GM19240 (cell line): ENCODE data around the gene PLPP2.

Experiments
- DNase-seq: peaks from one replicate; pipeline ENCODE4 v3.0.0; 2011; ENCODE audit warnings: low spot score; ENCODE audit not compliant: insufficient read length

PLPP2 gene

GRCh38 chr19:293436-294110 is 2.4 kb upstream of the PLPP2 start:
- DNase-seq = no peak

GRCh38 chr19:292951-293350 is 1.7 kb upstream of the PLPP2 start:
- no peak for DNase-seq

DNA sequence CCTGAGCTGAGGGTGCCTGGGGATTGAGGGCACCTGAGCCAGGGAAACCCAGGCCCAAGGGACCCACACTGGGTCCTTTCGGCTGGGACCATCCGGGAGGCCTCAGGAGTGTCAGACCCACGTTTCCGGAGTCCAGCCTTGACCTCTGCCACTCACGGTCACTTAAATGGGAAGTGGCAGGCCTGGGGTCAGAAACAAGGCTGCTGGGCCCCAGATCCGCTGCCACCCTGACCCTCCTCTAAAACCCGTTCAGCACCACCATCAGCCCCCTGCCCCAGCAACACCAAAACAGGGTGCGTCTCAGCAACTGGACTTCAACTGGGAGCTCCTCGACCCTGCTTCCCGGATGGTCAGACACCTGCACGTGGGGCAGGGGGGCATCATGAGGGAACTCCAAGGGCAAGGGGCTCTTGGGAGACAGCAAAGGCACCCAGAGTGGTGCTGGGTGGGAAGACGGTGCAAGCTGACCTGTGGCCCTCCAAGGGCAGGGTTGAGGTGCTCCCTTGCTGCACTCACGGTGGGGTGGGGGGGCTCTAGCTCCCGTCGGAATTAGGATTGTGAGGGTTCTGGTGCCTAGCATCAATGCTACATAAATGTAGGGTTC is 1.2 kb upstream of the PLPP2 start:
- no peak for DNase-seq

DNA sequence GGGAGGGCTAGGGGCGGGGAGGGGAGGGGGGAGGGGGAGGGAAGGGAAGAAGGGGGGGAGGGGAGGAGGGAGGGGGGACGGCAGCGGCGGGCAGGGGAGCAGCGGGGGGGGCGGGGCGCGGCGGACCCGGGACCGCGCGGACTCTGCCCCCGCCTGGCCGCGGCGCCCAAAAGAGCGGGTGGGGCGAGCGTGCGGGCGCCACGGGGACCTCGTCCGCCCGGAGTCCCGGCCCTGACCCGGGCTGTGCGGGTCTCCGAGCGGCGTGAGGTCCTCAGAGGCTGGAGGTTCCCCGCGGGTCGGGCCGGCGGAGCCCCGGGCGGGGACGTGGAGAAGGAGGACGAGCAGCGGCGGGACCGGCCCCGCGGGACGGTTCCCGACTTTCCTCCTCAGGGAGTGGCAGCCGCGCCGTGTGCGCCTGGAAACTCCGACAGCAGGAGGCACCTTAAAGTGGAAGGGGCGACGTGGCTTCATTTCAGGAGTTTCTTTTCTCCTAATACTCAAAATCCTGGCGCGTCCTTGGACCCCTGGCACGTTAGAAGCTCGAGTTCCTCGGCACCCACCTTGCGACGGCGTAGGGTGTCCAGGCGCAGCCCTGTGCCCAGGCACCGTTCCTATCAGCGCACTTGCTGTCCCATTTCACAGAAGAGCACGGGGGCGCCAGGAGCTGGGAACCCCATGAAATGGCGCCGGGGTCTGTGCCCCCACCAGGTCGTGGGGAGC is 518 bp upstream of the PLPP2 start:
- no peak for DNase-seq

- no peak for DNase-seq
Measured at GRCh38 chr19:290372-291005, 714 bp downstream of the PLPP2 start.

- no peak for DNase-seq
Measured at GRCh38 chr19:289651-290371, 1.4 kb downstream of the PLPP2 start.

GRCh38 chr19:288911-289310 is 2.3 kb downstream of the PLPP2 start:
- DNase-seq = no peak

DNA sequence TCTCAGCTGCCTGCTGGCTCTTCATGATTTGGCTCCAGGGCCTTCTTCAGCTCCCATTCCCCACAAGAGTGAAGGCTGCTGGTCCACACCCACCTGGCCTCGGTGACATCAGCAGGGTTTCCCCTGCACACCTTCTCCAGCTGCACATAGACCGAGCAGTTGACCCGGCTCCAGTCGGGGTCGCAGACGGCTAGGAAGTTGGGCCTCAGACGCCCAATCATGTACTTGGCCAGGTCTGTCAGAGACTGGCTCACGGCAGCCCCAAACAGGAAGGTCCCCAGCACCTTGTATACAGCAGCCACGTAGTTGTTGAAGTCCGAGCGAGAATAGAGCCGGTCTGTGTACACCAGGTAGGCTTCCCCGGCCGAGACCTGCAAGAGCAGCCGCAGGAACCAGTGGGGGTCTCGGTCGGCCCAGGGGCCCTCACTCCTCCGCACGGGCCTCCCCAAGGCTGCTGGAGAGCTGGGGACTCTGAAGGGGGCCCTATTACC is 3.8 kb downstream of the PLPP2 start:
- DNase-seq = no peak

GRCh38 chr19:283395-283794 is 7.8 kb downstream of the PLPP2 start:
- DNase-seq = no peak

DNA sequence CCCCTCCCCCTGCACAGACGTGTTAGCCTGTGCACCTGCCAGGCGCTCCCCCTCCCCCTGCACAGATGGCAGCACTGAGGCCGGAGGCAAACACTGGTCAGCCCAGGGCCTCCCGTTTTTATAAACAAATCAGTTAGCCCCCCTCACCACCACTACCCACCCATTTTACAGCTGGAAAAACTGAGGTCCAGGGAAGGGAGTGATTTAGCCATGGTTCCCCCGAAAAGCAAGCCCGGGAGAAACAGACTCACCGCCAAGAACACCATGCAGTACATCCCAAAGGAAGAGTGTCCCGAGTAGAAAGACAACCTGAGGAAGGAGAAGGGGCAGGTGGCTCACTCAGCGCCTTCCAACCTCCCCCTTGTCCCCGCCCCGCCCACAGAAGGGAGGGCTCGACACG is 8.7 kb downstream of the PLPP2 start:
- DNase-seq = no peak

- no peak for DNase-seq
Measured at GRCh38 chr19:281992-282391, 9.2 kb downstream of the PLPP2 start.

- DNase-seq = no peak
Measured at GRCh38 chr19:281156-281853, 9.9 kb downstream of the PLPP2 start.

DNA sequence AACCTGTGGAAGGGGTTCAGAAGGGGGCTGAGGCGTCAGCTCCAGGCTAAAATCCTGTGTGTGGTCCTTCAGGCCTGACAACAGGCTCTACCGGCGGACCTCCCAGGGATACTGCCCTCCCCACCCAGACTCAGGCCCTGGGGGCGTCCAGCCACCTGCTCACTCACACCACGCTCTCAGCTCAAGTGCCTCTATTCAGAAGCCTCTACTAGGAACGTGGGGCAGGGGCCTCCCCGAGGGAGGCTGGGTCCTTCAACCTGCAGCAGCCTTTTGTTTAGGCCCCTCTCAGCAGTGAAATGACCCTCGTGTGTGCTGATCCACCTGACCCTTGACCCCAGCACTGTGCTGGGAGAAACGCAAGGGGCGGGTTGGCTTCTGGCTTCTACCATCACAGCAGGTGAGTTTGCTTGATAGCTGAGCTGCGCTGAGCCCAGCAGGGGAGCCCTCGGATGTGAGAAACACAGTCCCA is 10.6 kb downstream of the PLPP2 start:
- no peak for DNase-seq

DNA sequence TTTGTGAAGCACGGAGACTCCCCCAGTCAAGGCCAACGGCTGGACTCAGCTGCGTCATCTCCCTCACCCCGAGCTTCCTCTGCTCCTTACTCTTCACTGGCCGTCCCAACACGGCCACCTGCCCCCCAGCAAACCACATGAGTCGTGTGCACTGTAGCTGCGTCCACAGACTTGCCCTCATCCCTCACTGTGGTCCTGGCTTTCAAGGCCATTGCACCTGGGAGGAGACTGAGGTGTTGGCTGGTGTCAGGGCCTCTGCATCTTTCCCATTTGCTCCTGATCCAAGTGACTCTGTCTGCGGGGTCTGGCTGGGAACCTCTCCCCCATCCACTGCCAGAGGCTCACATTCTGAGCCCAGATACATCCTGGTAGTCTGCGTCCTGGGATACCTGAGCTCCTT is 11.5 kb downstream of the PLPP2 start:
- DNase-seq = no peak

DNA sequence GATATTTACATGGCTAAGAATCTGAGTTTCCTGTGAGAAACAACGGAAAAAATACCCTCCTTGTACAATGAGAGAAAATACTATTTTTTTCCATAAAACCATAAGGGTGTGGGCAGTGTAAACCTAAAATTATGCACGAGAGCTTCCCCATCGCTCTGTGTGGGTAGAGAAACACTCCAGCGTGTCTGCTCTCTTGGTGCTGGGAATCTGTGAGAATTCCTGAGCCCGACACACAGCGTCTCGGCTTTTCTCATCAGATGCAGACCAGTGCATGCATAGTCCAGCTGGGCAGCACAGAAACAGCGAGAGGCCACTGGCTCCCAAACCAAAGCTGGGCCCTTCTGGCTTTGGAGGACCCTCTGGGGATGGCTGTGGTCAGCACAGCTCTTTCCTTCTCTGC is 12.0 kb downstream of the PLPP2 start:
- DNase-seq = no peak

GRCh38 chr19:277581-278165 is 13.5 kb downstream of the PLPP2 start:
- no peak for DNase-seq

DNA sequence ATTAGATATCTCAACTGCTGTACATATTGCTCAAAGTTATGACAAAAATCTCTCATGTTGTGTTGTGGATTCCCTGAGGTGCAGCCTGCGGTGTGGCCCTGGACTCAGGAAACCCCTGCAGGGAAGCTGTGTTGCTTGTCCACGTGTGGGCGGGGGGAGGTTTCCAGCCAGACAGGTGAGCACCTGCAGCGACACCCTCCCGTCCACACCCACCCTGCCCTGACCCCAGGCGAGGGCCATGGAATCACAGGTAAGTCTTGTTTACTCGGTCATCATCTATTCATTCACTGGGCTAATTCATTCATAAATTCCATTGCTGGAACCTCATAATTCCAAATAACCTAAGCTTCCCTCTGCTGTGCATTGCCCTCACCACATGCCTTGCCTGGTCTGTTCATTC is 14.1 kb downstream of the PLPP2 start:
- DNase-seq = no peak

DNA sequence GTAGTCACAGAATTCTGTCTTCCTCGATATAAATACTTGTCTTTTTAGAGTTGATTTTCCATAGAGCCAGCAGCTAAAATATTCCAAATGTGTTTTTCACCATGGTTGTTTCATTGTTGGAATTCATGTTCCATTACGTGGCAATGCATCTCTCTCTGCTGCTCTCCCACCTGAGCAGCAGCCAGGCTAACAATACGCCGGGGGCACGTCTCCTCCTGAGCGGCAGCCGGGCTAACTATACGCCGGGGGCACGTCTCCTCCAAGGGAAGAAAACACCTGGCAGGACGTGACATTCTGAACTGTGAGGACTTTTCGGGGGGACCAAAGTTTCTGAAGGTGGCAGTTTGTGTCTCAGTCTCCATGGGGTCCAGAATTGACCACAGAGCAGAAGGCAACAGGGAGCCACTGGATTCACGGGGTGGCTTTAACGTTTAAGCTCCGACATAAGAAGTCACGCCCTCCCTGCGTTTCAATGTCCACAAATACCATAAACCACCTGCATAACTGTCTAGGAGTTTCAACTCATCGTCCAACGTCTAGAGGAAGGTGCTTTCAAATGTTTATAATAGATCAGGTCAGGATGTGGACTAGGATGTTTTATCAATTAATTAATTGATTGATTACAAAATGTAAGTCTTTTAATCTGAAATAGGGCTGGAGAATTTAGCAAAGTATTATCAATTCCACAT is 15.1 kb downstream of the PLPP2 start:
- DNase-seq = no peak

DNA sequence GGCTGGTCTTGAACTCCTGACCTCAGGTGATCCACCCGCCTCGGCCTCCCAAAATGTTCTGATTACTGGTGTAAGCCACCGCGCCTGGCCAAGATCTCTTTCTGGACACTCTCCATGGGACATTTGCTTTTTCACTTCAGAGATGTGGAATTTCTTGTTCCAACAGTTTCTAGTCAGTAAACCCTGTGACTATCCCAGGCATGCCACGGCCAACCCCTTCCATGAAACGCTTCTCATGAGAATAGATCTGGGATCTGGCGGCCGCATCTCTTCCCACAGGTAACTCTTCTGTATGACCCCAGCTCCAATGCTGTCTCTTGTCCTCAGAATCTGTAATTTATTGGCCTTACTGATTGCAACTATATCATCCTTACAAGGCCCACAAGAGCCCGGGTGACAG is 16.2 kb downstream of the PLPP2 start:
- DNase-seq = no peak

- DNase-seq = no peak
Measured at GRCh38 chr19:273393-273792, 17.8 kb downstream of the PLPP2 start.
